Naive thymus-derived CD8-positive, alpha-beta T cell (primary cell): ENCODE results near the gene PROSER1. TPM values are rescaled to one million over a fixed set of nuclear protein-coding genes. Genes with fewer than 3 reads are reported as not detected.

ENCODE experiments used
- ATAC-seq, 2 donors: fragments of 150-1000 bp; cut with Tn5 transposase in 1 of 2; sonication (Bioruptor Pico), chemical (Tn5 transposase) in 1 of 2; 1 replicate in 1 of 2; 2 replicates in 1 of 2; pipeline ENCODE4 v1.10.0; 2021; ENCODE audit warnings: mild to moderate bottlenecking in 2 of 2, moderate library complexity in 2 of 2
- POLR2A ChIA-PET: fragments of 350-600 bp; sonication (Branson Sonifier 250); formaldehyde crosslinking; loops from one replicate; lab custom pipeline; 2021; ENCODE audit warnings: antibody characterized with exemption; lab: Charles Lee
- DNase-seq, 10 donors: peaks; one replicate each; pipeline versions ENCODE4 v3.0.0 to v3.0.0-alpha.2; 2020 to 2022
- H3K27ac Mint-ChIP-seq, 10 donors: one replicate each; pipeline ENCODE4 v1.8.0; 2020 to 2022; ENCODE audit warnings: mild to moderate bottlenecking in 10 of 10, mixed read lengths in 10 of 10, moderate library complexity in 4 of 10, inconsistent platforms in 1 of 10
- H3K27me3 Mint-ChIP-seq, 5 donors: one replicate each; pipeline ENCODE4 v1.8.0; 2021 to 2022; ENCODE audit warnings: mixed read lengths in 5 of 5
- H3K36me3 Mint-ChIP-seq, 3 donors: one replicate each; pipeline ENCODE4 v1.8.0; 2020 to 2022; ENCODE audit warnings: mixed read lengths in 3 of 3, mild to moderate bottlenecking in 2 of 3, inconsistent platforms in 1 of 3
- H3K4me1 Mint-ChIP-seq, 4 donors: one replicate each; pipeline ENCODE4 v1.8.0; 2021 to 2022; ENCODE audit warnings: mixed read lengths in 4 of 4
- H3K4me3 Mint-ChIP-seq, 10 donors: one replicate each; pipeline ENCODE4 v1.8.0; 2020 to 2022; ENCODE audit warnings: mild to moderate bottlenecking in 10 of 10, mixed read lengths in 10 of 10, moderate library complexity in 6 of 10, inconsistent platforms in 1 of 10
- H3K9me3 Mint-ChIP-seq, 9 donors: one replicate each; pipeline ENCODE4 v1.8.0; 2020 to 2022; ENCODE audit warnings: mixed read lengths in 9 of 9, mild to moderate bottlenecking in 3 of 9, inconsistent platforms in 1 of 9, moderate library complexity in 1 of 9
- polyA plus RNA-seq, 3 donors: library from polyadenylated mRNA; unstranded; fragments of 300-500 nt; fragmentation: Illumina TruSeq; gene quantifications; one replicate each; pipeline ENCODE4 v1.2.3, GENCODE V29; 2021
- total RNA-seq, 8 experiments: library from RNA in 2 of 8; stranded (reverse) in 2 of 8; gene quantifications; one replicate each; pipeline ENCODE4 v1.2.3 and lab custom pipeline; 2021 to 2026

Gene PROSER1
- total and polyA plus RNA-seq, 5 experiments from 2014 or later = 6.8 to 53.1 (median 14.7) TPM

GRCh38 chr13:38979891-38980749 lies 57.8 kb downstream of the PROSER1 start:
- no peak overlapping the region for H3K4me3 Mint-ChIP-seq
- POLR2A ChIA-PET = no interaction called here
- no peak for ATAC-seq

GRCh38 chr13:38970380-38971051 lies 67.4 kb downstream of the PROSER1 start:
- no peak for ATAC-seq
- no peak for DNase-seq
- Mint-ChIP-seq H3K4me1 (no peaks in the 10 kb centered on the region), H3K27me3 (peaks cover 0 to 22% (median 2%) of the 10 kb centered on the region in 5 donors), H3K4me3 (no peak overlapping the region), H3K9me3 (no peaks in the 10 kb centered on the region), H3K27ac (no peak overlapping the region), H3K36me3 (no peaks in the 10 kb centered on the region)
- POLR2A ChIA-PET = no interaction called here

More at GRCh38 chr13:38979891-38980749, 57.8 kb downstream of the PROSER1 start:
- DNase-seq = no peak
- H3K4me1 Mint-ChIP-seq = no peaks in the 10 kb centered on the region
- no peak overlapping the region for H3K27ac Mint-ChIP-seq
- H3K27me3 Mint-ChIP-seq = peaks cover 3 to 24% (median 11%) of the 10 kb centered on the region in 5 donors
- peaks cover 7 to 23% (median 14%) of the 10 kb centered on the region in 9 donors for H3K9me3 Mint-ChIP-seq
- peaks cover 0 to 13% (median 0%) of the 10 kb centered on the region in 3 donors for H3K36me3 Mint-ChIP-seq

GRCh38 chr13:38969187-38969586 lies 68.7 kb downstream of the PROSER1 start:
- Mint-ChIP-seq H3K27ac (peak overlapping the region in 1 of 10 donors; percentile 40), H3K9me3 (no peaks in the 10 kb centered on the region), H3K27me3 (peaks cover 0 to 22% (median 5%) of the 10 kb centered on the region in 5 donors), H3K4me1 (no peaks in the 10 kb centered on the region), H3K36me3 (no peaks in the 10 kb centered on the region), H3K4me3 (no peak overlapping the region)
- DNase-seq (no peak), ATAC-seq (no peak)
- POLR2A ChIA-PET = no interaction called here

- peaks cover 0 to under 1% (median 0%) of the 10 kb centered on the region in 9 donors for H3K9me3 Mint-ChIP-seq
- H3K27me3 Mint-ChIP-seq = peaks cover 0 to 22% (median 6%) of the 10 kb centered on the region in 5 donors
- DNase-seq (no peak), ATAC-seq (no peak)
- H3K4me3 Mint-ChIP-seq = no peak overlapping the region
- H3K4me1 Mint-ChIP-seq = no peaks in the 10 kb centered on the region
- no peaks in the 10 kb centered on the region for H3K36me3 Mint-ChIP-seq
- POLR2A ChIA-PET = no interaction called here
- no peak overlapping the region for H3K27ac Mint-ChIP-seq
Measured at GRCh38 chr13:38967446-38967845, 70.4 kb downstream of the PROSER1 start.

- Mint-ChIP-seq H3K36me3 (peaks cover 0 to 4% (median 0%) of the 10 kb centered on the region in 3 donors), H3K9me3 (peaks cover 0 to 12% (median 0%) of the 10 kb centered on the region in 9 donors), H3K4me1 (no peaks in the 10 kb centered on the region), H3K27me3 (peaks cover 4 to 16% (median 10%) of the 10 kb centered on the region in 5 donors), H3K4me3 (no peak overlapping the region), H3K27ac (no peak overlapping the region)
- POLR2A ChIA-PET = no interaction called here
- DNase-seq (no peak), ATAC-seq (no peak)
Measured at GRCh38 chr13:38965281-38965680, 72.6 kb downstream of the PROSER1 start.

- DNase-seq = no peak
- Mint-ChIP-seq H3K36me3 (peaks cover 0 to 11% (median 0%) of the 10 kb centered on the region in 3 donors), H3K27me3 (peaks cover 1 to 12% (median 5%) of the 10 kb centered on the region in 5 donors), H3K4me1 (no peaks in the 10 kb centered on the region), H3K27ac (no peak overlapping the region), H3K4me3 (no peak overlapping the region), H3K9me3 (peaks cover 0 to 27% (median 3%) of the 10 kb centered on the region in 9 donors)
- POLR2A ChIA-PET = no interaction called here
- no peak for ATAC-seq
Measured at GRCh38 chr13:38960175-38960574, 77.7 kb downstream of the PROSER1 start.

Other genes with a start within 250 kb of the PROSER1 start
- not detected for gene STOML3, start 47.3 kb downstream of the PROSER1 start, total RNA-seq
- gene STOML3, start 47.3 kb downstream of the PROSER1 start, polyA plus RNA-seq = not detected
- 10 to 100 TPM; 36.2 to 42.3 TPM for gene NHLRC3, start 367 bp upstream of the PROSER1 start, total RNA-seq
- 1 to 10 TPM; 4.5 to 6.5 (median 5.5) TPM for gene NHLRC3, start 367 bp upstream of the PROSER1 start, polyA plus RNA-seq